Measurements from ENCODE around the gene SEMA7A. TPM values are rescaled to one million over a fixed set of nuclear protein-coding genes. Genes with fewer than 3 reads are reported as not detected.

The SEMA7A gene
- total and polyA plus RNA-seq, 2 experiments from 2014 or later, result 2.4 to 9.5 TPM

- Histone ChIP-seq H3K4me2 (no peak overlapping the region), H3K9me2 (replicated peaks; ENCODE audit: insufficient read depth) (no peaks in the 10 kb centered on the region), H3K4me1 (ENCODE audit: insufficient read depth) (no peaks in the 10 kb centered on the region), H3K4me3 (no peak overlapping the region), H3K27ac (no peak overlapping the region), H3K9me3 (ENCODE audit: low read depth) (no peaks in the 10 kb centered on the region), H2AFZ (no peak overlapping the region), H4K20me1 (ENCODE audit: insufficient read depth, poor library complexity, severe bottlenecking) (no peaks in the 10 kb centered on the region), H3K36me3 (replicated peaks; ENCODE audit: insufficient read depth, low read depth) (no peaks in the 10 kb centered on the region), H3K27me3 (no peaks in the 10 kb centered on the region), H3K79me2 (no peaks in the 10 kb centered on the region)
- WGBS (ENCODE audit: low lambda C conversion rate, missing lambda C conversion rate), result 90% methylated on average over 13 of the region's 13 CpGs
- TF ChIP-seq EZH2phosphoT487 (IDR thresholded peaks at IDR 0.05; ENCODE audit: low read depth, severe bottlenecking, unreplicated experiment) (no peak), CTCF (IDR thresholded peaks at IDR 0.05; ENCODE audit: poor library complexity) (no peak), EZH2 (IDR thresholded peaks at IDR 0.05; ENCODE audit: borderline replicate concordance) (no peak)
- DNase-seq (ENCODE audit: low spot score), result no peak
Measured at GRCh38 chr15:74402873-74403587, 30.7 kb downstream of the SEMA7A start.

GRCh38 chr15:74402337-74402841 lies 31.4 kb downstream of the SEMA7A start:
- Histone ChIP-seq H2AFZ (no peak overlapping the region), H3K36me3 (replicated peaks; ENCODE audit: insufficient read depth, low read depth) (no peaks in the 10 kb centered on the region), H3K27me3 (no peaks in the 10 kb centered on the region), H4K20me1 (ENCODE audit: insufficient read depth, poor library complexity, severe bottlenecking) (no peaks in the 10 kb centered on the region), H3K79me2 (no peaks in the 10 kb centered on the region), H3K4me1 (ENCODE audit: insufficient read depth) (peaks cover under 1% of the 10 kb centered on the region), H3K9me2 (replicated peaks; ENCODE audit: insufficient read depth) (no peaks in the 10 kb centered on the region), H3K27ac (no peak overlapping the region), H3K4me2 (no peak overlapping the region), H3K9me3 (ENCODE audit: low read depth) (no peaks in the 10 kb centered on the region), H3K4me3 (no peak overlapping the region)
- WGBS (ENCODE audit: low lambda C conversion rate, missing lambda C conversion rate), result 75% methylated on average over 5 of the region's 5 CpGs
- no peak for DNase-seq (ENCODE audit: low spot score)
- TF ChIP-seq EZH2phosphoT487 (IDR thresholded peaks at IDR 0.05; ENCODE audit: low read depth, severe bottlenecking, unreplicated experiment), result no peak
- TF ChIP-seq CTCF (IDR thresholded peaks at IDR 0.05; ENCODE audit: poor library complexity), result no peak
- no peak for TF ChIP-seq EZH2 (IDR thresholded peaks at IDR 0.05; ENCODE audit: borderline replicate concordance)

GRCh38 chr15:74400915-74401757 lies 32.6 kb downstream of the SEMA7A start:
- 68% methylated on average over 11 of the region's 11 CpGs for WGBS (ENCODE audit: low lambda C conversion rate, missing lambda C conversion rate)
- Histone ChIP-seq H4K20me1 (ENCODE audit: insufficient read depth, poor library complexity, severe bottlenecking) (no peaks in the 10 kb centered on the region), H3K79me2 (no peaks in the 10 kb centered on the region)

More at GRCh38 chr15:74400915-74401757, 32.6 kb downstream of the SEMA7A start:
- peaks cover 13% of the 10 kb centered on the region for H3K4me1 ChIP-seq (ENCODE audit: insufficient read depth)
- no peak overlapping the region for H3K4me3 ChIP-seq
- no peak overlapping the region for H3K4me2 ChIP-seq
- H3K27me3 ChIP-seq, result no peaks in the 10 kb centered on the region
- DNase-seq (ENCODE audit: low spot score), result no peak
- no peak for TF ChIP-seq EZH2 (IDR thresholded peaks at IDR 0.05; ENCODE audit: borderline replicate concordance)
- no peak for TF ChIP-seq CTCF (IDR thresholded peaks at IDR 0.05; ENCODE audit: poor library complexity)
- no peak for TF ChIP-seq EZH2phosphoT487 (IDR thresholded peaks at IDR 0.05; ENCODE audit: low read depth, severe bottlenecking, unreplicated experiment)
- no peaks in the 10 kb centered on the region for H3K9me3 ChIP-seq (ENCODE audit: low read depth)
- H3K36me3 ChIP-seq (replicated peaks; ENCODE audit: insufficient read depth, low read depth), result no peaks in the 10 kb centered on the region
- H3K27ac ChIP-seq, result no peak overlapping the region
- H2AFZ ChIP-seq, result no peak overlapping the region
- H3K9me2 ChIP-seq (replicated peaks; ENCODE audit: insufficient read depth), result no peaks in the 10 kb centered on the region

All from hepatocyte (in vitro differentiated cells).